HepG2 (cell line): ENCODE data around the gene MYL12B. TPM values are rescaled to one million over a fixed set of nuclear protein-coding genes. Genes with fewer than 3 reads are reported as not detected.

Experiments
- CCAR2 ChIP-seq: fragments of 200-400 bp; formaldehyde crosslinking; optimal IDR thresholded peaks from 2 replicates; pipeline ENCODE3; 2018; ENCODE audit warnings: low read depth, mild to moderate bottlenecking, low read length, moderate library complexity
- CCDC6 ChIP-seq: sonication (generic); formaldehyde crosslinking; IDR thresholded peaks from 2 replicates; pipeline ENCODE4 v1.8.1; 2022; ENCODE audit warnings: mild to moderate bottlenecking, missing genetic modification reagents, moderate library complexity
- ETV5 ChIP-seq: IDR thresholded peaks from 2 replicates; pipeline ENCODE4 v1.6.1; 2018; ENCODE audit warnings: missing biosample characterization, missing genetic modification reagents, inconsistent platforms, borderline replicate concordance
- HDAC6 ChIP-seq: fragments of 200-600 bp; sonication (generic); IDR thresholded peaks from 2 replicates; pipeline ENCODE4 v1.7.0; 2017; ENCODE audit warnings: mild to moderate bottlenecking, antibody characterized with exemption, low read length, low read depth
- HIVEP1 ChIP-seq: sonication (generic); formaldehyde crosslinking; IDR thresholded peaks from 2 replicates; pipeline ENCODE4 v1.4.0; 2020; ENCODE audit warnings: mild to moderate bottlenecking, missing genetic modification reagents
- NR2F6 ChIP-seq, 2 experiments: IDR thresholded peaks; 2 replicates each; pipeline ENCODE4 v1.6.1; 2016; ENCODE audit warnings: antibody characterized with exemption in 1 of 2, mild to moderate bottlenecking in 1 of 2
- PHF8 ChIP-seq: sonication (generic); formaldehyde crosslinking; IDR thresholded peaks from 2 replicates; pipeline ENCODE4 v1.5.0; 2020; ENCODE audit warnings: missing genetic modification reagents
- SKI ChIP-seq: fragments of 450-650 bp; IDR thresholded peaks from one replicate; pipeline ENCODE4 v1.6.1; 2018; ENCODE audit warnings: mild to moderate bottlenecking; ENCODE audit not compliant: partially characterized antibody
- SRY ChIP-seq: sonication (generic); formaldehyde crosslinking; IDR thresholded peaks from 2 replicates; pipeline ENCODE4 v1.8.0; 2022; ENCODE audit warnings: mild to moderate bottlenecking, missing genetic modification reagents
- ZNF761 ChIP-seq: sonication (generic); formaldehyde crosslinking; conservative IDR thresholded peaks from 2 replicates; pipeline ENCODE4 v1.4.0; 2020; ENCODE audit warnings: mild to moderate bottlenecking, missing genetic modification reagents
- polyA plus RNA-seq, 8 experiments: library from polyadenylated mRNA; depleted of rRNA in 3 of 8; stranded (reverse) in 7 of 8; unstranded in 1 of 8; fragments of >200 nt; fragmentation: Illumina TruSeq in 4 of 8; extraction: Trizol in 4 of 8; gene quantifications; 2 replicates each; pipeline versions ENCODE4 v1.2.1 to v1.2.3, GENCODE V29; 2011 to 2016; ENCODE audit warnings: low read depth in 4 of 8, missing spikeins in 1 of 8, mixed read lengths in 1 of 8; ENCODE audit not compliant: insufficient read depth in 1 of 8
- total RNA-seq, 5 experiments: library from RNA; depleted of rRNA; stranded (reverse); fragments of >200 nt; fragmentation: Illumina TruSeq; extraction: Trizol; gene quantifications; 2 replicates each; pipeline ENCODE4 v1.2.3, GENCODE V29; 2016; ENCODE audit warnings: low read depth in 1 of 5
- TF ChIP-seq, protein P1 (sequence below): sonication (generic); formaldehyde crosslinking; IDR thresholded peaks from 2 replicates; pipeline ENCODE4 v1.5.1; 2020; ENCODE audit warnings: mild to moderate bottlenecking, moderate library complexity, missing genetic modification reagents
- TF ChIP-seq, protein P2 (sequence below): sonication (generic); formaldehyde crosslinking; IDR thresholded peaks from 2 replicates; pipeline ENCODE4 v1.4.0; 2020; ENCODE audit warnings: missing genetic modification reagents

The MYL12B gene
- total and polyA plus RNA-seq, 2 of the 13 experiments (the other 11 are each of a cell fraction or from before 2014, with no cell fraction given) = 265 to 340 TPM

DNA sequence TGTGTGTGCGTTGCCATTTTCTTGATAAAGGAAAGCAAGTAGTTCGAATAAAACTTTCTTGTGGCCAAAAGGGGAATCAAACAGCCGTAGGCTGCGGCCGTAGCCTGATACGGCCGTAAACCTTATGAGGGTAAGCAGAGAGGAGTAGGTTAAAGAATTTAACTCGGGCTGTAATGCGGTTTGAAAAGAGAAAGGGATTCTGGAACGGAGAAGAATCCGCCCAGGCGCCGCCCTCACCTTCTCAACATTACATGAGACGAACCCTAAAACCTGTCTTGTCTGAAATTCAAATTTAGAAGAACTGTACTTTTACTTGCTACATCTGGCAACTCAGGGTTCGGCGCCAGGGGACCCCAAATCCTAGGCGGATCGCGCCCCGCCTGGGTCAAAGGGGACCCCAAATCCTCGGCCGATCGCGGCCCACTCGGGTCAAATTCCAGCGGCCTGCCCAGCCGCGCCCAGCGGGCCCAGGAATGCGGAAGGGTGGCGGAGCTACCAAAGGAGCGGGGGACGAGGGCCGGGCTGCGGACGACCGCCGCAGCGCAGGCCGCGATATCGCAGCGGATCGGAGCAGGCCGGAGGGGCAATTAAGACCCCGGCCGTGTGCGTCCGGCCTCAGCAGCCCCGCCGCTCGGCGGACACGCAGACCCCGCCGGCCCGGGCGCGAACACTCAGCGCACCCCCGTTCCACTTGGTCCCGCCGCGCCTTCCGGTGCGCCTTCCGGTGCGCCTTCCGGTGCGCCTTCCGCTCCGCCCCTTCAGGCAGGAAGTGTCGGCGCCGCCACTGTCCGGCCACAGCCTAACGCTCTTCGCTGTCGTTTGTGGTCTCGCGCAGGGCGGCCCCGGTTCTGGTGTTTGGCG lies at the start of gene MYL12B (continued):
- TF ChIP-seq ETV5 (CRISPR knock-in tag) (peak; percentile 95), CCDC6 (CRISPR knock-in tag) (peak; percentile 36; the same call in 1 of the 2 replicates), HDAC6 (no peak), ZNF761 (CRISPR knock-in tag) (no peak), HIVEP1 (CRISPR knock-in tag) (0 out of 2 replicates have a peak, but pooled peaks have one; percentile 39), SRY (CRISPR knock-in tag) (peak; percentile 83; the same call in 1 of the 2 replicates), NR2F6 (IDR thresholded peaks at IDR 0.05) (peak; percentile 70), NR2F6 (CRISPR knock-in tag; IDR thresholded peaks at IDR 0.05) (peak; percentile 74), CCAR2 (no peak), SKI (peak; percentile 68), PHF8 (CRISPR knock-in tag) (peak; percentile 95)
- TF ChIP-seq, protein P1, sequence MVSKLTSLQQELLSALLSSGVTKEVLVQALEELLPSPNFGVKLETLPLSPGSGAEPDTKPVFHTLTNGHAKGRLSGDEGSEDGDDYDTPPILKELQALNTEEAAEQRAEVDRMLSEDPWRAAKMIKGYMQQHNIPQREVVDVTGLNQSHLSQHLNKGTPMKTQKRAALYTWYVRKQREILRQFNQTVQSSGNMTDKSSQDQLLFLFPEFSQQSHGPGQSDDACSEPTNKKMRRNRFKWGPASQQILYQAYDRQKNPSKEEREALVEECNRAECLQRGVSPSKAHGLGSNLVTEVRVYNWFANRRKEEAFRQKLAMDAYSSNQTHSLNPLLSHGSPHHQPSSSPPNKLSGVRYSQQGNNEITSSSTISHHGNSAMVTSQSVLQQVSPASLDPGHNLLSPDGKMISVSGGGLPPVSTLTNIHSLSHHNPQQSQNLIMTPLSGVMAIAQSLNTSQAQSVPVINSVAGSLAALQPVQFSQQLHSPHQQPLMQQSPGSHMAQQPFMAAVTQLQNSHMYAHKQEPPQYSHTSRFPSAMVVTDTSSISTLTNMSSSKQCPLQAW (CRISPR knock-in tag) = no peak
- TF ChIP-seq, protein P2, sequence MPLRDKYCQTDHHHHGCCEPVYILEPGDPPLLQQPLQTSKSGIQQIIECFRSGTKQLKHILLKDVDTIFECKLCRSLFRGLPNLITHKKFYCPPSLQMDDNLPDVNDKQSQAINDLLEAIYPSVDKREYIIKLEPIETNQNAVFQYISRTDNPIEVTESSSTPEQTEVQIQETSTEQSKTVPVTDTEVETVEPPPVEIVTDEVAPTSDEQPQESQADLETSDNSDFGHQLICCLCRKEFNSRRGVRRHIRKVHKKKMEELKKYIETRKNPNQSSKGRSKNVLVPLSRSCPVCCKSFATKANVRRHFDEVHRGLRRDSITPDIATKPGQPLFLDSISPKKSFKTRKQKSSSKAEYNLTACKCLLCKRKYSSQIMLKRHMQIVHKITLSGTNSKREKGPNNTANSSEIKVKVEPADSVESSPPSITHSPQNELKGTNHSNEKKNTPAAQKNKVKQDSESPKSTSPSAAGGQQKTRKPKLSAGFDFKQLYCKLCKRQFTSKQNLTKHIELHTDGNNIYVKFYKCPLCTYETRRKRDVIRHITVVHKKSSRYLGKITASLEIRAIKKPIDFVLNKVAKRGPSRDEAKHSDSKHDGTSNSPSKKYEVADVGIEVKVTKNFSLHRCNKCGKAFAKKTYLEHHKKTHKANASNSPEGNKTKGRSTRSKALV = peak; percentile 37; the same call in 1 of the 2 replicates
